Stimulated activated naive B cell treated with anti-CD40 and anti-IgM and Interleukin-4, amounts not matched to agents 10 μg/mL and 1 μg/mL and 100 μg/mL, for 72 hours (primary cell): ENCODE results near the gene USF1.

Experiments
- ATAC-seq, 2 donors: fragments of 150-1000 bp; cut with Tn5 transposase; replicated peaks; 2 replicates each; pipeline ENCODE4 v1.10.0; 2021; ENCODE audit warnings: moderate library complexity in 1 of 2
- DNase-seq: peaks from one replicate; pipeline ENCODE4 v3.0.0; 2021
- H3K27ac Mint-ChIP-seq: one replicate; pipeline ENCODE4 v1.8.0; 2022; ENCODE audit warnings: mild to moderate bottlenecking, mixed read lengths
- H3K27me3 Mint-ChIP-seq, 2 donors: one replicate each; pipeline ENCODE4 v1.8.0; 2022; ENCODE audit warnings: mixed read lengths in 2 of 2
- H3K36me3 Mint-ChIP-seq, 2 donors: one replicate each; pipeline ENCODE4 v1.8.0; 2022; ENCODE audit warnings: mixed read lengths in 2 of 2, mild to moderate bottlenecking in 1 of 2
- H3K4me1 Mint-ChIP-seq, 2 donors: one replicate each; pipeline ENCODE4 v1.8.0; 2022; ENCODE audit warnings: mixed read lengths in 2 of 2, mild to moderate bottlenecking in 1 of 2
- H3K4me3 Mint-ChIP-seq, 2 donors: one replicate each; pipeline ENCODE4 v1.8.0; 2022; ENCODE audit warnings: mild to moderate bottlenecking in 2 of 2, mixed read lengths in 2 of 2, moderate library complexity in 1 of 2
- H3K9me3 Mint-ChIP-seq, 2 donors: one replicate each; pipeline ENCODE4 v1.8.0; 2022; ENCODE audit warnings: mixed read lengths in 2 of 2, mild to moderate bottlenecking in 1 of 2

Gene USF1

DNA sequence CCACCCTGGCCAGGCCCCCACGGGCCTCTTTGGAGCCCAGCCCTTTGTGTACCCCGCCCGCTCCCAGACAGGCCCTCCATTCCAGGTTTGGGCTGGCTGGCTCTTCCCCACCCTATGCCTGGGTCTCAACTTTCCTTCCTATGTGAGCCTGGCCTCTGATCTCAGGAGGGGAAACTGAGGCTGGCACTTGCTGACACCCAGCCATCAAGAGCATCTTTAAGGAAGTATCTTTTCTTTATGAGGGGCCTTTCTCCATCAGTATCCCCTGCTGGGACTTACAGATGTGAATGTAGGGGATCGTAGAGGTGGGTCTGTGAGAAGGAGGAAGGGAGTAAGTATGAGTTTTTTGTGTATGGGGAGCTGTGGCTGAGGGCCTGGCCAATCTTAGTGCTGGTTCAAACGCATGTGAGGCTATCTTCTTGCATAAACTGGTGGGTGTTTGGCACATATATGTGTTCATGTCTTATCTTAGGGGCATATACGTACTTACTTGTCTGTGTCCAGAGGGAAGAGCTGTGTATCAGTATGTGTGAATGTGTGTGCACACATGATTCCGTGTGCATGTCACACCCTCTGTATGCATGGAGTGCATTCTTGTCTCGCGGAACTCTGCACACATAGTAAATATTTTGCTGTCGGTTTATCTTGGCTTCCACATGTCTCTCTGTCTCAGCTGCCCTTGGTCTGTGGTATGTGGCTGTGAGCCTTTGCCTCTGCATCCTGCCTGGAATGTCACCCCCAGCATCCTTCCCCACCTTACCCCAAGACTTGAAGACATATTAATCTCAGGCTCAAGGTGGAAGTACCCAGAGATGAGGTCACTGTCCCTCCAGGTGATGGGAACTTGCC is 38.2 kb upstream of the USF1 start:
- ATAC-seq (no peak), DNase-seq (no peak)
- Mint-ChIP-seq H3K27me3 (peaks cover 4 to 20% of the 10 kb centered on the region in 2 donors), H3K36me3 (no peaks in the 10 kb centered on the region), H3K9me3 (no peaks in the 10 kb centered on the region), H3K4me3 (no peak overlapping the region), H3K4me1 (no peaks in the 10 kb centered on the region), H3K27ac (no peak overlapping the region)

DNA sequence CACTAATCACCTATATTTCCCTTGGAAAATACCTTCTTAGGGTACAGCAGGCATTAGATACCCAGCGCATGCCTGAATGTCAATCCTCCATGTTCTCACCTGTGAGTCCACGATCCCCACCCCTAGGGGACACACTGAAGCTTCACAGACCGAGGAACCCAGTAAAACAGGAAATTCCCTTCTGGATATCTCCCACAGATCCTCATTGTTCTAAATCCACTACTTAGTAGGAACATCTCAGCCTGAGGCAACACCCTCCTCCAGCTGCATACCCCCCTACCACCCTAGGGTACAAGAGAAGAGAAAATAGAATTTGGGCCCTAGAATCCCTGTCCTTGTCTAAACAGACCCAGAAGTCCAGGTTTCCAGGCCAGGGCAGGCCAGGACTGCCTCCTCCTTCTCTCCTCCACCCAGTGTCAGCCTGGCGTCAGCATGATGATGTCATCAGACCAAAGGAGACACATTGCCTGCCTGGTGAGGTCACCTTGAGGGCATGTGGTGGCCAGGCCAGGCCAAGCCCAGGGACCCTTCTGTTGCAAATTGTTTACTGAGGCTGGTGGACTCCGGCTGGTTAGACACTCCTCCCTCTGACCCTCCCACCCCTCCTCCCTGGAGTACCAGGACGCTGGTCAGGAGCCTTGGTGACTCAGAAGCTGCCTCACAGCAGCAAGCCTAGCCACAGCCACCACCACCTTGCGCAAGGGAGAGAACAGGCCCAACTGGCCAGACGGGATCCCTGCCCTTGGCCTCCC is 37.4 kb upstream of the USF1 start:
- DNase-seq = no peak
- no peak overlapping the region for H3K4me3 Mint-ChIP-seq
- H3K27me3 Mint-ChIP-seq = peaks cover 4 to 20% of the 10 kb centered on the region in 2 donors
- no peaks in the 10 kb centered on the region for H3K36me3 Mint-ChIP-seq
- H3K4me1 Mint-ChIP-seq = no peaks in the 10 kb centered on the region
- ATAC-seq = no peak
- no peaks in the 10 kb centered on the region for H3K9me3 Mint-ChIP-seq
- H3K27ac Mint-ChIP-seq = no peak overlapping the region

DNA sequence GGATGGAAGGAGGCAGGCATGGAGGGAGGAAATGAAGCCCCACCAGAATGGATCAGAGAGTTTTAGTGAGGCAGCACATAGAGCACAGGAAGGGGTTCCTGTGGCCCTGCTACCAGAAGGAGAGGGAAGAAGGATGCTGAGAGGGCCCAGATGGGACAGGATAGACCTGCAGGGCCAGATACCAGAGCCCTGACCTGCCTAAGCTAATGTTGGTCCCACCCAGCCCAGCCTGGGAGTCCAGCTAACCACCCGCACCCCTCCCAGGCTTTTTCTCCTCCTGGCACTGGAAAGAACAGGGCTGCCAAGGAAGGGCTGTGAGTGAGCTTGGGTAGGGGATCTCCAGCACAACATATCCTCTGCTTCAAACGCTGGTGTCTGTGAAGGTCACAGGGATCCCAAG is 36.7 kb upstream of the USF1 start:
- no peak overlapping the region for H3K4me3 Mint-ChIP-seq

GRCh38 chr1:161081519-161081918 is 35.7 kb upstream of the USF1 start:
- Mint-ChIP-seq H3K36me3 (no peaks in the 10 kb centered on the region), H3K4me3 (no peak overlapping the region), H3K27me3 (peaks cover 4 to 14% of the 10 kb centered on the region in 2 donors), H3K4me1 (no peaks in the 10 kb centered on the region), H3K9me3 (no peaks in the 10 kb centered on the region), H3K27ac (no peak overlapping the region)
- ATAC-seq (no peak), DNase-seq (no peak)

More for the DNA sequence above, 36.7 kb upstream of the USF1 start:
- ATAC-seq (no peak), DNase-seq (no peak)
- Mint-ChIP-seq H3K27me3 (peaks cover 4 to 16% of the 10 kb centered on the region in 2 donors), H3K9me3 (no peaks in the 10 kb centered on the region), H3K27ac (peak overlapping the region; percentile 48), H3K4me1 (no peaks in the 10 kb centered on the region), H3K36me3 (no peaks in the 10 kb centered on the region)

DNA sequence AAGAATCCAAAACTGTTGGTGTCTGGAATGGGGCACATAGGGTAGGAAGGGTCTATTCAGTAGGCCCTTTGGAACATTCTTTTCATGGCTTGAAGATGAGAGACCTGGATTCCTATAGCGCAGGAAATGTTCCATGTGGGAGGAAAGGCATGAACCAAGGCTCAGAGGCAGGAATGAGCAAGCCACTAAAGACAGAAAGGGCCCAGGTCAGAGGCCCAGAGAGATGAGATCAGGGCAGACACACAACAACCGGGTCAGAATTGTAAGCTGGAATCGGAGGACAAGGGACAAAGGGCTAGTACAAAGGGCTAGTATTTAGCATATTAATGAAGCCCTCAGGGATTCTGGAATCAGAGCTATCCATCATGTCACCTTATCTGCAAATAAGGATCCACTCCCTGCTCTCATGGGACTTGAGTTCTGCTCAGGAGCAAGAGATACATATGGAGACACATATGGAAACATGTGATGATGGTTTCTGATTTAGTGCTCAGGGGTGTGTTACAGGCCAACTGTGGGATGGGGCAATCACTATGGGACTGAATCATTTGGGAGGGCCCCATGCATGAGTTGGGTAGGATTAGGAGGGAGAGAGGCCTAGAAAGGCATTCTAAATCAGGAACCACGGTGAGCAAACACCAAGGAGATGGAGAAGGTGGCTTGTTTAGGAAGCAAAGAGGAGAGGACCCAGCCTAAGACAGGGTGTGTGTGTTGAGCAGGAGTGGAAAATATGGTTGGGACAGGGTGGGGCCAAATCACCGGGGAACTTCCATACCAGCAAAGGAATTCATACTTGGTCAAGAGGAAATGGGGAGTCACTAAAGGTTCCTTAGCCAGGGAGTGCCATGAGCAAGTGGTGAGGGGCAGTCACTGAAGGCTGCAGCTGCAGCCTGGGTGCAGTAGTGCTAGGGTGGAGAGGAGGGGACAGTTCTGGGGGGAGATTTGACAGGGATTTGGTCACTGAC is 34.9 kb upstream of the USF1 start:
- Mint-ChIP-seq H3K4me3 (no peak overlapping the region), H3K36me3 (no peaks in the 10 kb centered on the region), H3K27ac (no peak overlapping the region), H3K9me3 (no peaks in the 10 kb centered on the region), H3K4me1 (no peaks in the 10 kb centered on the region), H3K27me3 (peaks cover 4 to 8% of the 10 kb centered on the region in 2 donors)
- DNase-seq (no peak), ATAC-seq (no peak)

DNA sequence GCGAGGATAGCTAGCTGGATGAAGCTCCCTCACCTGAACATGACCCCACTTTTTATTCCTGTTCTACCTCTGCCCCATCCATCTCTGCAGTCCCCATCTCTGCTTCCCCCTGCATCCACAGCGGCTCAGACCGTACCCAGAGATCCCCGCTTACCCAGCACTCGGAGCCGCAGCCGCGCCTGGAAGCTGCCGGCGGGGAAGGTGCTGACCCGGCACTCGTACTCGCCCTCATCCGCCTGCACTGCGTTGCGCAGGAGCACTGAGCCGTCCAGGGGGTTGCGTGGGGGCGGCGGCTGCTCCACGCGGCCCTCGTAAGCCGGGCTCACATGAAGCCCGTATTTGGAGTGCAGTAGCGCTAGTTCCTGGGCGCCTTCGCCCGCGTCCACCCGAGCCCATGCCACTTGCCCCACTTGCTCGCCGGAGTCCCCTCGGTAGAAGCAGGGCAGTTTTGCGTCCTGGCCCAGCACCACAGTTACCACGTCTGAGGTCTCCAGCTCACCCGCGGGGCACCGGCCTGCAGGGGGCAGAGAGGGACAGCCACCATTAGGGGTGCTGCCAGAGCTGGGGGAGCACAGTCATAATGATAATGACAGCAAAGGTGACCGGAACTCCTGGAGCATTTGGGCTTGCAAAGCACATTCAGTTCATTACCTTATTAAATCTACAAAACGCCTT is 33.8 kb upstream of the USF1 start:
- Mint-ChIP-seq H3K27ac (no peak overlapping the region), H3K4me1 (no peaks in the 10 kb centered on the region), H3K4me3 (no peak overlapping the region), H3K9me3 (no peaks in the 10 kb centered on the region), H3K27me3 (peaks cover 4 to 6% of the 10 kb centered on the region in 2 donors), H3K36me3 (no peaks in the 10 kb centered on the region)
- ATAC-seq = no peak
- DNase-seq = no peak

GRCh38 chr1:161077426-161077825 is 31.6 kb upstream of the USF1 start:
- Mint-ChIP-seq H3K27me3 (peaks cover 4 to 6% of the 10 kb centered on the region in 2 donors), H3K36me3 (no peaks in the 10 kb centered on the region), H3K4me1 (peaks cover 0 to 3% of the 10 kb centered on the region in 2 donors), H3K9me3 (no peaks in the 10 kb centered on the region), H3K4me3 (no peak overlapping the region), H3K27ac (no peak overlapping the region)
- no peak for ATAC-seq
- no peak for DNase-seq

DNA sequence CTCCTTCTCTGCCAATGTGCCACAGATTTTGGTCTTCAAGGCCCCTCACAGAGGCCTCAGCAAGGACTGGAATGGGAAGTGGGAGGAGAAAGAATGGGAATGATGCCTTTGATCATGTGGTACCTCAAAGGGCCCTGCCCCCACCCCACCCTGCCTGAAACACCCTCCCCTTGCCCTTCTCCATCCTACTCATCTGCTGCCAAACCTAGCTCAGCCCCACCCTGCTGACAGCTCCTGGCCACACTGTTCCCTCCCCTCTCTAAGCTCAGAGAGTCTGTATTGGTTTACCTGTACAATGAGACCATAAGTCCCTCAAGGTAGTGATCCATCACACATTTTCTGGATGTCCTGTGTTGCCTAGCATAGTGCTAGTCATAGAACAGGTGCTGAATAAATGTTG is 30.6 kb upstream of the USF1 start:
- no peaks in the 10 kb centered on the region for H3K9me3 Mint-ChIP-seq
- H3K27ac Mint-ChIP-seq = no peak overlapping the region
- peaks cover 4 to 5% of the 10 kb centered on the region in 2 donors for H3K27me3 Mint-ChIP-seq
- H3K36me3 Mint-ChIP-seq = no peaks in the 10 kb centered on the region
- no peak for DNase-seq
- no peak for ATAC-seq
- H3K4me1 Mint-ChIP-seq = peaks cover 8% of the 10 kb centered on the region in 2 donors
- H3K4me3 Mint-ChIP-seq = no peak overlapping the region

DNA sequence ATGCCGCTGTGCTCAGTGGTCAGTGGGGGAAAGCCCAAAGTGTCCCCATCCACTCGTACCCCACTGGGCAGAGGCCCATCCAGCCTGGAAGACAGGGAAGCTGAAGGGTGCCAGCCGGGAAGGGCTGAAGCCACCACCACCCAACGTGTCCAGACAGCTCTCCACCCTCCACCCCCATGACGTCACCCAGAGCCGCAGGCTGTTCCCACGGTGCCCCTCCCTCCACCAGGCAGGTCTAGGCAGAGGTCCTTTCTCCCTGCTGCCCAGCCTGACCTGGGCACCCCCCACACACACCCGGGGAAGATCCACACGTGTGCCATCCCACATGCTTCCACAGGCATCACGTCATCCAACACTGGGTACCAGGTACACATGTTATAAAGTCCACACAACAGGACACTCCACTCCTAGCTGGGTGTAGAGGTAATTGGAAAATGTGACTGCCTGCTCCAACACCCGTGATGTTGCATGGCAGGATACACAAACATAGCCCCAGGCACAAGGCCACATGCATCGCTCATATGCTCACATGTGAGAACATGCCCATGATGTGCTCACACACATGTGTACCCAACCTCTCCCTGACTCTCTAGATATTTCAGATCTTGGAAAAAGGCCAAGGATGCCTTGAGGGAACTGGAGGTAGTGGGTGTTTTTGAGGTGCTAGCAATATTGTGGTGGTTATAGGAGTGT is 29.0 kb upstream of the USF1 start:
- Mint-ChIP-seq H3K27ac (peak overlapping the region; percentile 42), H3K27me3 (no peaks in the 10 kb centered on the region), H3K4me3 (no peak overlapping the region), H3K4me1 (peaks cover 13 to 23% of the 10 kb centered on the region in 2 donors), H3K36me3 (no peaks in the 10 kb centered on the region), H3K9me3 (no peaks in the 10 kb centered on the region)
- DNase-seq = no peak
- ATAC-seq = no peak

GRCh38 chr1:161073474-161074121 is 27.8 kb upstream of the USF1 start:
- H3K27ac Mint-ChIP-seq = no peak overlapping the region
- no peaks in the 10 kb centered on the region for H3K27me3 Mint-ChIP-seq
- H3K4me1 Mint-ChIP-seq = peaks cover 13 to 24% of the 10 kb centered on the region in 2 donors
- no peaks in the 10 kb centered on the region for H3K9me3 Mint-ChIP-seq
- DNase-seq (no peak), ATAC-seq (no peak)
- H3K4me3 Mint-ChIP-seq = no peak overlapping the region
- peaks cover 9% of the 10 kb centered on the region in 2 donors for H3K36me3 Mint-ChIP-seq

GRCh38 chr1:161072751-161073449 is 27.1 kb upstream of the USF1 start:
- peaks cover 17 to 31% of the 10 kb centered on the region in 2 donors for H3K4me1 Mint-ChIP-seq
- ATAC-seq = no peak

DNA sequence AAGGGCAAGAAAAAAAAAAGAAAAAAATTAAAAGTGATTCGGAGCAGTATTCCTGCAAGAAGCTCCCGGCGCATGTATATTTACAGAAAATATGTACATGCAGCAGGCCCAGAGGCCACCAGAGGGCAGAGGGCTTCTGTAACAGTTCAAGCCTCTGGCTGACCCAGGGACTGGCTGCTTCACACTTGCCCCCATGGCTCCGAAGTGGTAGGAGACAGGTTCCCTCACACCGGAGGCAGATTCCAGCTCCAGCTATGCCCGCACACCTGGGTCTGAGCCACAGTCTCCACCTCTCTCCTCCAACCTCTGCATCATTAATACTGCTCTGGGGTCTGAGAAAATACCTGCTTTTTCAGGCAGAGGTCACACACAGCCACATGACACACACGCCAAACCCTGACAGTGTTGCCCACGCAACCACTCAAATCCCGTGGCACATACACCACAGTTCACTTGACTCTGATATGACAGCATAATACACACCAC is 26.2 kb upstream of the USF1 start:
- Mint-ChIP-seq H3K4me3 (no peak overlapping the region), H3K36me3 (peaks cover 21 to 25% of the 10 kb centered on the region in 2 donors), H3K27ac (peak overlapping the region; percentile 42), H3K9me3 (no peaks in the 10 kb centered on the region), H3K4me1 (peaks cover 24 to 41% of the 10 kb centered on the region in 2 donors), H3K27me3 (no peaks in the 10 kb centered on the region)
- DNase-seq (peak; percentile 36), ATAC-seq (peak in 1 of 2 donors; percentile 15)

More at GRCh38 chr1:161072751-161073449, 27.1 kb upstream of the USF1 start:
- H3K27ac Mint-ChIP-seq = peak overlapping the region; percentile 11
- H3K27me3 Mint-ChIP-seq = no peaks in the 10 kb centered on the region
- H3K9me3 Mint-ChIP-seq = no peaks in the 10 kb centered on the region
- peaks cover 12 to 15% of the 10 kb centered on the region in 2 donors for H3K36me3 Mint-ChIP-seq
- H3K4me3 Mint-ChIP-seq = no peak overlapping the region
- no peak for DNase-seq
